Liver (tissue), 9 donors: ENCODE results near the gene PLVAP. TPM values are rescaled to one million over a fixed set of nuclear protein-coding genes. Genes with fewer than 3 reads are reported as not detected.

Experiments
- DNase-seq: peaks from one replicate; pipeline ENCODE4 v3.0.0-alpha.2; 2017; ENCODE audit warnings: low spot score
- H3K27ac ChIP-seq, 2 donors: one replicate each; pipeline ENCODE4 v1.7.0; 2013; ENCODE audit warnings: inconsistent platforms in 2 of 2, low read length in 2 of 2, control low read depth in 1 of 2, low read depth in 1 of 2, mild to moderate bottlenecking in 1 of 2
- H3K27me3 ChIP-seq, 4 donors: one replicate each; pipeline versions ENCODE4 v1.6.1 to v1.7.0; 2013; ENCODE audit warnings: low read length in 3 of 4, inconsistent platforms in 1 of 4, mild to moderate bottlenecking in 1 of 4, moderate library complexity in 1 of 4; ENCODE audit not compliant: control insufficient read depth in 4 of 4, insufficient read depth in 4 of 4
- H3K36me3 ChIP-seq, 4 donors: one replicate each; pipeline versions ENCODE4 v1.6.1 to v1.7.0; 2013; ENCODE audit warnings: low read length in 3 of 4, mild to moderate bottlenecking in 3 of 4, low read depth in 1 of 4, moderate library complexity in 1 of 4; ENCODE audit not compliant: control insufficient read depth in 4 of 4, insufficient read depth in 3 of 4
- H3K4me1 ChIP-seq, 4 donors: one replicate each; pipeline versions ENCODE4 v1.6.1 to v1.7.0; 2013; ENCODE audit warnings: low read length in 3 of 4, mild to moderate bottlenecking in 3 of 4, moderate library complexity in 1 of 4; ENCODE audit not compliant: control insufficient read depth in 4 of 4, insufficient read depth in 4 of 4
- H3K4me3 ChIP-seq, 3 donors: one replicate each; pipeline versions ENCODE4 v1.6.1 to v1.7.0; 2013; ENCODE audit warnings: low read length in 3 of 3, control low read depth in 1 of 3, low read depth in 1 of 3, mild to moderate bottlenecking in 1 of 3
- H3K9ac ChIP-seq, 2 donors: one replicate each; pipeline ENCODE4 v1.7.0; 2013; ENCODE audit warnings: low read length in 2 of 2, mild to moderate bottlenecking in 2 of 2, moderate library complexity in 2 of 2, control low read depth in 1 of 2, low read depth in 1 of 2
- H3K9me3 ChIP-seq, 4 donors: one replicate each; pipeline versions ENCODE4 v1.6.1 to v1.7.0; 2013; ENCODE audit warnings: low read length in 3 of 4; ENCODE audit not compliant: control insufficient read depth in 4 of 4
- EGR1 ChIP-seq, 2 donors: IDR thresholded peaks; 2 replicates each; pipeline ENCODE4 v1.6.1; 2016 to 2018; ENCODE audit warnings: antibody characterized with exemption in 2 of 2, low read depth in 2 of 2
- FOXA1 ChIP-seq: IDR thresholded peaks from 2 replicates; pipeline ENCODE4 v1.6.1; 2016; ENCODE audit warnings: antibody characterized with exemption
- FOXA2 ChIP-seq: IDR thresholded peaks from 2 replicates; pipeline ENCODE4 v1.6.1; 2016; ENCODE audit warnings: antibody characterized with exemption
- GABPA ChIP-seq, 2 donors: IDR thresholded peaks in 1 of 2; conservative IDR thresholded peaks in 1 of 2; 2 replicates each; pipeline ENCODE4 v1.6.1; 2016; ENCODE audit warnings: antibody characterized with exemption in 2 of 2, mild to moderate bottlenecking in 1 of 2, moderate library complexity in 1 of 2
- HNF4A ChIP-seq, 2 donors: conservative IDR thresholded peaks; 2 replicates each; pipeline ENCODE4 v1.6.1; 2016; ENCODE audit warnings: antibody characterized with exemption in 2 of 2, mild to moderate bottlenecking in 2 of 2
- HNF4G ChIP-seq: IDR thresholded peaks from 2 replicates; pipeline ENCODE4 v1.6.1; 2016; ENCODE audit warnings: antibody characterized with exemption
- JUND ChIP-seq, 2 donors: IDR thresholded peaks; 2 replicates each; pipeline ENCODE4 v1.6.1; 2016; ENCODE audit warnings: antibody characterized with exemption in 2 of 2
- RAD21 ChIP-seq, 2 donors: IDR thresholded peaks; 2 replicates each; pipeline ENCODE4 v1.6.1; 2016; ENCODE audit warnings: antibody characterized with exemption in 2 of 2, mild to moderate bottlenecking in 2 of 2
- SP1 ChIP-seq: IDR thresholded peaks from 2 replicates; pipeline ENCODE4 v1.6.1; 2018; ENCODE audit warnings: antibody characterized with exemption, mild to moderate bottlenecking
- YY1 ChIP-seq: IDR thresholded peaks from 2 replicates; pipeline ENCODE4 v1.6.1; 2016; ENCODE audit warnings: antibody characterized with exemption, mild to moderate bottlenecking
- WGBS: extraction: QIAGEN DNeasy Blood & Tissue Kit; methylation state at CpG from one replicate; pipeline ENCODE4 v1.1.7; 2013; 5-methylcytosine and 5-hydroxymethylcytosine counted together
- polyA plus RNA-seq, 2 donors: library from polyadenylated mRNA; stranded (reverse) in 1 of 2; unstranded in 1 of 2; fragments of 200-250 nt in 1 of 2; fragments of >200 nt in 1 of 2; fragmentation: Nextera tagmentation in 1 of 2; extraction: Ambion mirVana in 1 of 2; gene quantifications; one replicate each; pipeline versions ENCODE4 v1.2.1 to v1.2.3, GENCODE V29; 2013 to 2015
- total RNA-seq, 2 donors: library from RNA; depleted of rRNA; stranded (reverse); fragments of >200 nt; gene quantifications; one replicate each; pipeline ENCODE4 v1.2.3, GENCODE V29; 2014
- TF ChIP-seq, protein P1 (sequence below): IDR thresholded peaks from 2 replicates; pipeline ENCODE4 v1.6.1; 2016; ENCODE audit warnings: antibody characterized with exemption
- TF ChIP-seq, protein P2 (sequence below): fragments of 150-350 bp; IDR thresholded peaks from 2 replicates; pipeline ENCODE4 v1.5.1; 2017; ENCODE audit warnings: improper control_type of control experiment, low read depth, low read length; ENCODE audit not compliant: missing input control
- TF ChIP-seq, protein P3 (sequence below): IDR thresholded peaks from 2 replicates; pipeline ENCODE4 v1.6.1; 2016; ENCODE audit warnings: antibody characterized with exemption
- TF ChIP-seq, protein P4 (sequence below): IDR thresholded peaks from 2 replicates; pipeline ENCODE4 v1.6.1; 2016; ENCODE audit warnings: antibody characterized with exemption, mild to moderate bottlenecking
- donor health status: healthy.
- donor health status: healthy.
- donor health status: healthy.
- donor health status: healthy.
- donor health status: healthy.

PLVAP gene
- total and polyA plus RNA-seq, 4 donors, result 4.2 to 11.8 (median 8.6) TPM

DNA sequence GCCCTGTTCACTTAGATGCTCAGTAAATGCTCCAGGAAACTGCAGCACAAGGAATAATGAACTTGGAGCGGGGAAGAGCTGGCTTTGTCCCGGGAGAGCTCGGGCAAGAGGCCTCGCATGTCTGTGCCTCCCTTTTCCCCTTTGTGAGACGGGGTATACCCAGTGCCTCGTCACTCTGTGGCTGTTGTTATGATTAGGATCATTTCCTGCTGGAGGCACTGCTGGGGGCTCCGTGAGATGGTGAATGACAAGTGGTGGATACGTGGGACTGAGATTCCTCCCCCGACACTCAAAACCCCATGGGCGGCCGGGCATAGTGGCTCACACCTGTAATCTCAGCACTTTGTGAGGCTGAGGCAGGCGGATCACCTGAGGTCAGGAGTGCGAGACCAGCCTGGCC, 1.1 kb upstream of the PLVAP start:
- H3K27me3 ChIP-seq, result no peaks in the 10 kb centered on the region
- H3K9ac ChIP-seq, result no peak overlapping the region
- no peak for DNase-seq
- TF ChIP-seq, protein P1, sequence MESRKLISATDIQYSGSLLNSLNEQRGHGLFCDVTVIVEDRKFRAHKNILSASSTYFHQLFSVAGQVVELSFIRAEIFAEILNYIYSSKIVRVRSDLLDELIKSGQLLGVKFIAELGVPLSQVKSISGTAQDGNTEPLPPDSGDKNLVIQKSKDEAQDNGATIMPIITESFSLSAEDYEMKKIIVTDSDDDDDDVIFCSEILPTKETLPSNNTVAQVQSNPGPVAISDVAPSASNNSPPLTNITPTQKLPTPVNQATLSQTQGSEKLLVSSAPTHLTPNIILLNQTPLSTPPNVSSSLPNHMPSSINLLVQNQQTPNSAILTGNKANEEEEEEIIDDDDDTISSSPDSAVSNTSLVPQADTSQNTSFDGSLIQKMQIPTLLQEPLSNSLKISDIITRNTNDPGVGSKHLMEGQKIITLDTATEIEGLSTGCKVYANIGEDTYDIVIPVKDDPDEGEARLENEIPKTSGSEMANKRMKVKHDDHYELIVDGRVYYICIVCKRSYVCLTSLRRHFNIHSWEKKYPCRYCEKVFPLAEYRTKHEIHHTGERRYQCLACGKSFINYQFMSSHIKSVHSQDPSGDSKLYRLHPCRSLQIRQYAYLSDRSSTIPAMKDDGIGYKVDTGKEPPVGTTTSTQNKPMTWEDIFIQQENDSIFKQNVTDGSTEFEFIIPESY, result no peak
- TF ChIP-seq, protein P2, sequence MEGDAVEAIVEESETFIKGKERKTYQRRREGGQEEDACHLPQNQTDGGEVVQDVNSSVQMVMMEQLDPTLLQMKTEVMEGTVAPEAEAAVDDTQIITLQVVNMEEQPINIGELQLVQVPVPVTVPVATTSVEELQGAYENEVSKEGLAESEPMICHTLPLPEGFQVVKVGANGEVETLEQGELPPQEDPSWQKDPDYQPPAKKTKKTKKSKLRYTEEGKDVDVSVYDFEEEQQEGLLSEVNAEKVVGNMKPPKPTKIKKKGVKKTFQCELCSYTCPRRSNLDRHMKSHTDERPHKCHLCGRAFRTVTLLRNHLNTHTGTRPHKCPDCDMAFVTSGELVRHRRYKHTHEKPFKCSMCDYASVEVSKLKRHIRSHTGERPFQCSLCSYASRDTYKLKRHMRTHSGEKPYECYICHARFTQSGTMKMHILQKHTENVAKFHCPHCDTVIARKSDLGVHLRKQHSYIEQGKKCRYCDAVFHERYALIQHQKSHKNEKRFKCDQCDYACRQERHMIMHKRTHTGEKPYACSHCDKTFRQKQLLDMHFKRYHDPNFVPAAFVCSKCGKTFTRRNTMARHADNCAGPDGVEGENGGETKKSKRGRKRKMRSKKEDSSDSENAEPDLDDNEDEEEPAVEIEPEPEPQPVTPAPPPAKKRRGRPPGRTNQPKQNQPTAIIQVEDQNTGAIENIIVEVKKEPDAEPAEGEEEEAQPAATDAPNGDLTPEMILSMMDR, result no peak
- TF ChIP-seq FOXA2 (no peak), EGR1 (IDR thresholded peaks at IDR 0.05; ENCODE audit: low read depth in 2 of 2) (no peak), SP1 (no peak), HNF4A (conservative IDR thresholded peaks at IDR 0.05) (no peak), JUND (IDR thresholded peaks at IDR 0.05) (no peak), RAD21 (IDR thresholded peaks at IDR 0.05) (no peak), GABPA (IDR thresholded peaks at IDR 0.05 in 1 of 2, conservative IDR thresholded peaks at IDR 0.05 in 1 of 2) (no peak), HNF4G (no peak)
- TF ChIP-seq, protein P3, sequence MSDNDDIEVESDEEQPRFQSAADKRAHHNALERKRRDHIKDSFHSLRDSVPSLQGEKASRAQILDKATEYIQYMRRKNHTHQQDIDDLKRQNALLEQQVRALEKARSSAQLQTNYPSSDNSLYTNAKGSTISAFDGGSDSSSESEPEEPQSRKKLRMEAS, result no peak
- TF ChIP-seq, protein P4, sequence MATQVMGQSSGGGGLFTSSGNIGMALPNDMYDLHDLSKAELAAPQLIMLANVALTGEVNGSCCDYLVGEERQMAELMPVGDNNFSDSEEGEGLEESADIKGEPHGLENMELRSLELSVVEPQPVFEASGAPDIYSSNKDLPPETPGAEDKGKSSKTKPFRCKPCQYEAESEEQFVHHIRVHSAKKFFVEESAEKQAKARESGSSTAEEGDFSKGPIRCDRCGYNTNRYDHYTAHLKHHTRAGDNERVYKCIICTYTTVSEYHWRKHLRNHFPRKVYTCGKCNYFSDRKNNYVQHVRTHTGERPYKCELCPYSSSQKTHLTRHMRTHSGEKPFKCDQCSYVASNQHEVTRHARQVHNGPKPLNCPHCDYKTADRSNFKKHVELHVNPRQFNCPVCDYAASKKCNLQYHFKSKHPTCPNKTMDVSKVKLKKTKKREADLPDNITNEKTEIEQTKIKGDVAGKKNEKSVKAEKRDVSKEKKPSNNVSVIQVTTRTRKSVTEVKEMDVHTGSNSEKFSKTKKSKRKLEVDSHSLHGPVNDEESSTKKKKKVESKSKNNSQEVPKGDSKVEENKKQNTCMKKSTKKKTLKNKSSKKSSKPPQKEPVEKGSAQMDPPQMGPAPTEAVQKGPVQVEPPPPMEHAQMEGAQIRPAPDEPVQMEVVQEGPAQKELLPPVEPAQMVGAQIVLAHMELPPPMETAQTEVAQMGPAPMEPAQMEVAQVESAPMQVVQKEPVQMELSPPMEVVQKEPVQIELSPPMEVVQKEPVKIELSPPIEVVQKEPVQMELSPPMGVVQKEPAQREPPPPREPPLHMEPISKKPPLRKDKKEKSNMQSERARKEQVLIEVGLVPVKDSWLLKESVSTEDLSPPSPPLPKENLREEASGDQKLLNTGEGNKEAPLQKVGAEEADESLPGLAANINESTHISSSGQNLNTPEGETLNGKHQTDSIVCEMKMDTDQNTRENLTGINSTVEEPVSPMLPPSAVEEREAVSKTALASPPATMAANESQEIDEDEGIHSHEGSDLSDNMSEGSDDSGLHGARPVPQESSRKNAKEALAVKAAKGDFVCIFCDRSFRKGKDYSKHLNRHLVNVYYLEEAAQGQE, result no peak
- no peak overlapping the region for H3K27ac ChIP-seq
- H3K36me3 ChIP-seq, result no peaks in the 10 kb centered on the region
- WGBS, result 71% methylated on average over 13 of the region's 13 CpGs
- H3K4me1 ChIP-seq, result peaks cover 0 to 3% (median 0%) of the 10 kb centered on the region in 4 donors
- no peaks in the 10 kb centered on the region for H3K9me3 ChIP-seq
- no peak overlapping the region for H3K4me3 ChIP-seq

DNA sequence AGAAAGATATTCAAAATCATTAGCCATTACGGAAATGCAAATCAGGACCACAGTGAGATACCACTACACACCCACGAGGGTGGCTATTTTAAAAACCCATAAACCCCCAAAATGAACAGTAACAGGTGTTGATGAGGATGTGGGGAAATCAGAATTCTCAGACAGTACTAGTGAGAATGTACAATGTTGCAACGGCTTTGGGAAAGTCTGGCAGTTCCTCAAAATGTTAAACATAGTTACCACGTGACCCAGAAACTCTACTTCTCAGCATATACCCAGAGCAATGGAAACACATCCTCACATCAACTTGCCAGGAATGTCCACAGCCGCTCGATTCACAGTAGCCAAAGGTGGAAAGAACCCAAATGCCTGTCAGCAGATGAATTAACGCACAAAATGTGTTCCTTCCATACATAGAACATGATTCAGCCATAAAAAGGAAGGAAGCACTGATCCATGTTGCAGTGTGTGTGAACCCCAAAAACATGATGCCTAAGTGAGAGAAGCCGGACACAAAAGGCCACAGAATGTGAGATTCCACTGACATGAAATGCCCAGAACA, 7.0 kb downstream of the PLVAP start:
- no peak for DNase-seq
- Histone ChIP-seq H3K4me3 (no peak overlapping the region), H3K4me1 (peaks cover 0 to 2% (median 0%) of the 10 kb centered on the region in 4 donors), H3K9me3 (no peaks in the 10 kb centered on the region), H3K27me3 (no peaks in the 10 kb centered on the region), H3K27ac (peak overlapping the region in 1 of 2 donors; percentile 3), H3K36me3 (no peaks in the 10 kb centered on the region), H3K9ac (no peak overlapping the region)
- 55% methylated on average over 8 of the region's 8 CpGs for WGBS
- TF ChIP-seq, protein P2, result no peak
- TF ChIP-seq EGR1 (IDR thresholded peaks at IDR 0.05; ENCODE audit: low read depth in 2 of 2), result no peak
- TF ChIP-seq YY1, result no peak
- TF ChIP-seq RAD21 (IDR thresholded peaks at IDR 0.05), result no peak
- no peak for TF ChIP-seq SP1
- TF ChIP-seq FOXA1, result no peak
- TF ChIP-seq HNF4A (conservative IDR thresholded peaks at IDR 0.05), result no peak
- no peak for TF ChIP-seq JUND (IDR thresholded peaks at IDR 0.05)
- TF ChIP-seq, protein P3, result no peak
- TF ChIP-seq FOXA2, result no peak
- TF ChIP-seq, protein P1, result no peak
